T-helper 2 cell treated with Interferon-gamma antibody and Interleukin-4, amounts not matched to agents 100 ng/mL and 5 ng/mL, for 36 hours (primary cell): ENCODE results near the gene AOC3. TPM values are rescaled to one million over a fixed set of nuclear protein-coding genes. Genes with fewer than 3 reads are reported as not detected.
"Not testable (repeated sequence)": the region's sequence is repeated elsewhere in the genome, so short reads cannot be mapped to it uniquely, and the experiment has no call there.

Experiments used
- intact Hi-C: fragments of 100-400 bp; cut with micrococcal nuclease; formaldehyde crosslinking; loops from one replicate; pipeline ENCODE4 v1.15.1; 2023
- total RNA-seq: library from RNA; stranded (reverse); gene quantifications from 2 replicates; pipeline ENCODE4 v1.2.3, GENCODE V29; 2022

AOC3 gene
- total RNA-seq, 1 donor from 2014 or later, result 1.1 TPM

- intact Hi-C loops, result no loop called here
These were observed 15.2 kb downstream of the AOC3 start for GRCh38 chr17:42866216-42866615.

- intact Hi-C loops, result no loop called here
These were observed 15.9 kb downstream of the AOC3 start for GRCh38 chr17:42866631-42867575.

- intact Hi-C loops, result not testable (repeated sequence)
These were observed 16.8 kb downstream of the AOC3 start for GRCh38 chr17:42867694-42868261.

GRCh38 chr17:42868338-42868737 is 17.3 kb downstream of the AOC3 start:
- intact Hi-C loops, result no loop called here

GRCh38 chr17:42871647-42872046 is 20.6 kb downstream of the AOC3 start:
- intact Hi-C loops, result no loop called here

DNA sequence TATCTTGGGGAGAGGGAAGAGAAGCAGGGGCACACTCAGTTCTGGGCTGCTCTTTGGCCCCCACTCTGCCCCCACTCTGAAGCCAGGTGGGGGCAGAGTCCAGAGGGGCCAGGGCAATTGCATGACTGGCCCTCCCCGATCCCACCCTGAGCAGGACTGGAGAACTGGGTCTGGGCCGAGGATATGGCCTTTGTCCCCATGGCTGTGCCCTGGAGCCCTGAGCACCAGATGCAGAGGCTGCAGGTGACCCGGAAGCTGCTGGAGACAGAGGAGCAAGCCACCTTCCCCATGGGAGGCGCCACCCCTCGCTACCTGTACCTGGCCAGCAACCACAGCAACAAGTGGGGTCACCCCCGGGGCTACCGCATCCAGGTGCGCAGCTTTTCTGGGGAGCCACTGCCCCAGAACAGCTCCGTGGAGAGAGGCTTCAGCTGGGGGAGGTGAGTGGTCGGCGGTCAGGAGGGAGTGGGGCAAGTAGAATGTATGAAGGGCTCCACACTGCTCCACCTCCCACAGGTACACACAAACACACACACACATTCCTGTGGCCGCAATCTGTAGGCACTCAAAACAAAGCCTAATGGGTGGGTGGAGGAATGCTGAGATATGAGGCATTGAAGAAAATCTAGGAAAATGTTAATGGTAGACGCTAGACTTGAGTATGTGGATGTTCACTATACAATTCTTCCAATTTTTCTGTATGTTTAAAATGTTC is 21.4 kb downstream of the AOC3 start:
- intact Hi-C loops, result no loop called here

GRCh38 chr17:42873315-42873714 is 22.3 kb downstream of the AOC3 start:
- intact Hi-C loops, result no loop called here

DNA sequence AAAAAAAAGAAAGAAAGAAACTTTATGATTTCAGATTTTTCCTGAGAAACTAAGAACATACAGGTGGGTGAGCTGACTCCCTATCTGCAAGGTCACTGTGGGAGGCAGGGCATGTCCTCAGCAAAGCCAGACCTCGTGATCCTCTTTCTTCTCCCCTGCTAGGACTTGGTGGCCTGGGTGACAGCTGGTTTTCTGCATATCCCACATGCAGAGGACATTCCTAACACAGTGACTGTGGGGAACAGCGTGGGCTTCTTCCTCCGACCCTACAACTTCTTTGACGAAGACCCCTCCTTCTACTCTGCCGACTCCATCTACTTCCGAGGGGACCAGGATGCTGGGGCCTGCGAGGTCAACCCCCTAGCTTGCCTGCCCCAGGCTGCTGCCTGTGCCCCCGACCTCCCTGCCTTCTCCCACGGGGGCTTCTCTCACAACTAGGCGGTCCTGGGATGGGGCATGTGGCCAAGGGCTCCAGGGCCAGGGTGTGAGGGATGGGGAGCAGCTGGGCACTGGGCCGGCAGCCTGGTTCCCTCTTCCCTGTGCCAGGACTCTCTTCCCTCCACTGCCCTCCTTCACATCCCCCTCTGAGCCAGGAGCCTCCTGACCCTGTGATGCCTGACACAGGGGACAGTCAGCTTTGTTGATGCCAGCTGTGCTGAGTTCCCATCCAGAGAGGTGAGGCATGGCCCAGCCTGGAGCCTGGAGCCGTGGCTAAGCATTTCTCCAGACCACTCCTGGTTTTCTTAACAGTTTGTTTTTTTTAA is 23.1 kb downstream of the AOC3 start:
- intact Hi-C loops, result not testable (repeated sequence)

DNA sequence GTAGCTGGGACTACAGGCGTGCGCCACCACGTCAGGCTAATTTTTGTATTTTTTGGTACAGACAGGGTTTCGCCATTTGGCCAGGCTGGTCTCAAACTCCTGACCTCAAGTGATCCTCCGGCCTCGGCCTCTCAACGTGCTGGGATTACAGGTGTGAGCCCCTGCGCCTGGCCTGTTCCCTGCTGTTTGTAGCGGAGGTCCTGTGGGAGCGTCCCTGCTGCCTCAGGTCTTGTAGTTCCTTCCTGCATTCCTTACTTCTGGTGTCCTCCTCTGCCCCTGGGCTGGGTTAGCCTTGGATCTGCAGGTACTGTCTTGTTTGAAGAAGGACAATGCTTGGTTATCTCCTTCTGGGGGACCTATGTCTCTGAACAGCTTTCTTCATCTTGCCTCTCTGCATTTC is 26.0 kb downstream of the AOC3 start:
- intact Hi-C loops, result no loop called here

DNA sequence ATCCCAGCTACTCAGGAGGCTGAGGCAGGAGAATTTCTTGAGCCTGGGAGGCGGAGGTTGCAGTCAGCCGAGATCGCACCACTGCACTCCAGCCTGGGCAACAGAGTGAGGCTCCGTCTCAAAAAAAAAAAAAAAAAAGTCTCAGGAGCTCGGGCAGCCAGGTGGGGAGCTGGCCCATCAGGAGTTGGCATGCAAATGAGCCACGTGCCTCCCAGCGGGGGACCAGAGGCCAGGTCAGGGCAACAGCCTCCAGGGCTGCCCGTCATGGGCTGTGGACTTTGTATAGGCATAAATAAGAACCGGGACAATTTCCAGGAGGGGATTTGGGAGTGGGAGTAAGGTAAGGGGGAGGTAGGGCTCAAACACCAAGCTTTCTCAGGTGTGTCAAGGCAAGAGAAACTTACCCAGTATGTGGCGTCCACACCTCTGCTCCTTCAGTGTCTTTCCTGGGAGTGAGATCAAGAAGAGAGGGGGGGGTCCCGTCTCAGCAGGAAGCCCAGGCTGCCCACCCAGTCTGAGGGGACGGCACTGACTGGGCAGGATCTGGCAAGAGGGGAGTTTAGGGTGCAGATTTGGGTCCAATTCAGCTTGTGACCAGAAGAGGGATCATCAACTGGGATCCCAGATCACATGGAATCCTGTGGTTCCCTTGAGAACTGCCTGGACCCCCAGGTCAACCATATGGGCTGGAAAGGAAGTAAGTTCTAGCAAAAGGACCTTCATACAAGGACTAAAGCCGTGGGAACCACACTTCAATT is 27.3 kb downstream of the AOC3 start:
- intact Hi-C loops, result no loop called here

DNA sequence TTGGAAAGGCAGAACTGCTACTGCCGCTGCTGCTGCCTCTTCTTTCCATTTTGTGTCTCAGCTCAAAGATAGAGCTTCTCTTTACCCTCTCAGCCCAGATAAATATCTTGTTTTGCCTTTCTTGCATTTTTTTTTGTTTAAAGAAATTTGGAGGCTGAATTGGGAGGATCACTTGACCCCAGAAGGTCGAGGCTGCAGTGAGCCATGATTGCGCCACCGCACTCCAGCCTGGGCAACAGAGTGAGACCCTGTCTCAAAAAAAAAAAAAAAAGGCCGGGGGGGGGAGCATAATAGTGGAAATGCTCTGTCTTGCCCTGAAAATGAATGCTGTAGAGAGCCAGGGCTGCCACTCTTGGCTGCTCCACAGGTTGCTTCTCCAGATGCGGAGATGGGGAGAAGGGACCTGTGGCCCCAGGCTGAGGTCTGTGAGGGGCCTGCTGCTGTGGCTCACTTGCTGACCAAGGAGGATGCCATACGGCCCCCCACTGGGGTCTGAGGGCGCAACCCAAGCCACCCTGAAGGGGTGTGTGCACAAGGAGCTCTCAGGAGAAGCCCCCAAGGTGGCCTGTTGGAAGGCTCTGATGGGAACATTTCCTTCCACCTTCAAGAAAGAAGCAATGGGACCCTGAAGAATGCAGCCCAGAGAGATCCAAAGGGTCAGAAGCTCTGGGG is 28.1 kb downstream of the AOC3 start:
- intact Hi-C loops, result no loop called here

- intact Hi-C loops, result no loop called here
These were observed 28.6 kb downstream of the AOC3 start for GRCh38 chr17:42879596-42879985.

DNA sequence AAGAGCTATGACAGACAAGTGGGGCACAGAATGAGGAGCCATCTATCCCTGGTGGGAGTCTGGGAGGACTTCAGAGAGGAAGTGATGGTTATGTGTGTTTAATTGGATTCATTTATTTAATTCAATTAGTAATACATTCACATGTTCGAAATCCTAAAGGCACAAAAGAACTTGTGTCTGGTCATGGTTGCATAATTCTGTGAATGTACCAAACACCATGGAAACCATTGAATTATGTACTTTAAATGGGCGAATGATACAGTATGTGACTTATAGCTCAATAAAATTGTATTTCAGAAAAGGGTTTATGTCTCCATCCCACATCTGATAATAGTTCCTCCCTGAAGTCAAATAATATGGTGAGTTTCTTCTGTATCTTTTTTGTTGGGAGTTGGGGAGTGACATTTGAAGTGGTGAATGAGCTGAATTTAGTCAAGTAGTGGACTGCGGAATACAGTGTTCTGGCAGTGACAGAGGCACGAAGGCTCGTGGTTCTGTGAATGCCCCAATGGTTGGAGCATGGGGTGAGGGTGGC is 29.8 kb downstream of the AOC3 start:
- intact Hi-C loops, result no loop called here

DNA sequence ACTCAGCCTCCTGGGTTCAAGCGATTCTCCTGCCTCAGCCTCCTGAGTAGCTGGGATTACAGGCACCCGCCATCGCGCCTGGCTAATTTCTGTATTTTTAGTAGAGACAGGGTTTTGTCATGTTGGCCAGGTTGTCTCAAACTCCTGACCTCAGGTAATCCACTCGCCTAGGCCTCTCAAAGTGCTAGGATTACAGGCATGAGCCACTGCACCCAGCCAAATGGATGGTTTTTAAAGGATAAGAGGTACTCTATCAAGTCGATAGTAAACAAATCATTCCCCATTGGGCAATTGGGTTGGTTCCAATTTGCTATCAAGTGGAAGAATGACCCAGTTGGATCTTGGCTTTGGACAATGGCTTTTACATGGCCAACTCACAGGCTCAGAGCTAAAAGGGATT is 30.7 kb downstream of the AOC3 start:
- intact Hi-C loops, result not testable (repeated sequence)

DNA sequence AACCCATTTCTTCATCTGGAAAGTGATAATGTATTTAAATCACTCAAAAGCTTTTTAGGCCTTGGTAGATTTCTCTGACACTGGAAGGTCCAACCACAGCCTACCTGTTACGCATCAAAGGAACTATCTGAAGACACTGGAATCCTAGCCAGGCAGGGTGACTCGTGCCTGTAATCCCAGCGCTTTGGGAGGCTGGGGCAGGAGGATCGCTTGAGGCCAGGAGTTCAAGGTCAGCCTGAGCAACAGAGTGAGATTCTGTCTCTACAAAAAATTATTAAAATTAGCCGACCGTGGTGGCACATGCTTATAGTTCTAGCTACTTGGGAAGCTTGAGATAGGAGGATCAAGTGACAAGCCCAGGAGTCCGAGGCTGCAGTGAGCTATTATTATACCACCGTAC is 31.2 kb downstream of the AOC3 start:
- intact Hi-C loops, result no loop called here

- intact Hi-C loops, result no loop called here
These were observed 33.0 kb downstream of the AOC3 start for GRCh38 chr17:42883802-42884558.

DNA sequence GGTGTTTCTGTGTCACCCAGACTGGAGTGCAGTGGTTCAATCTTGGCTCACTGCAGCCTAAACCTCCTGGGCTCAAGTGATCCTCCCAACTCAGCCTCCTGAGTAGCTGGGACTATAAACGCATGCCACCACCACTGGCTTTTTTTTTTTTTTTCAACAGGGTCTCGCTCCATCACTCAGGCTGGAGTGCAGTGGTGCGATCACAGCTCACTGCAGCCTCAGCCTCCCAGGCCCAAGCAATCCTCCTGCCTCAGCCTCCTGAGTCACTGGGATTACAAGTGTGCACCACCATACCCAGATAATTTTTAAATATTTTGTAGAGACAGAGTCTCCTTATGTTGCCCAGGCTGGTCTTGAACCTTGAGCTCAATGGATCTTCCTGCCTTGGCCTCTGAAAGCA is 34.8 kb downstream of the AOC3 start:
- intact Hi-C loops, result not testable (repeated sequence)

DNA sequence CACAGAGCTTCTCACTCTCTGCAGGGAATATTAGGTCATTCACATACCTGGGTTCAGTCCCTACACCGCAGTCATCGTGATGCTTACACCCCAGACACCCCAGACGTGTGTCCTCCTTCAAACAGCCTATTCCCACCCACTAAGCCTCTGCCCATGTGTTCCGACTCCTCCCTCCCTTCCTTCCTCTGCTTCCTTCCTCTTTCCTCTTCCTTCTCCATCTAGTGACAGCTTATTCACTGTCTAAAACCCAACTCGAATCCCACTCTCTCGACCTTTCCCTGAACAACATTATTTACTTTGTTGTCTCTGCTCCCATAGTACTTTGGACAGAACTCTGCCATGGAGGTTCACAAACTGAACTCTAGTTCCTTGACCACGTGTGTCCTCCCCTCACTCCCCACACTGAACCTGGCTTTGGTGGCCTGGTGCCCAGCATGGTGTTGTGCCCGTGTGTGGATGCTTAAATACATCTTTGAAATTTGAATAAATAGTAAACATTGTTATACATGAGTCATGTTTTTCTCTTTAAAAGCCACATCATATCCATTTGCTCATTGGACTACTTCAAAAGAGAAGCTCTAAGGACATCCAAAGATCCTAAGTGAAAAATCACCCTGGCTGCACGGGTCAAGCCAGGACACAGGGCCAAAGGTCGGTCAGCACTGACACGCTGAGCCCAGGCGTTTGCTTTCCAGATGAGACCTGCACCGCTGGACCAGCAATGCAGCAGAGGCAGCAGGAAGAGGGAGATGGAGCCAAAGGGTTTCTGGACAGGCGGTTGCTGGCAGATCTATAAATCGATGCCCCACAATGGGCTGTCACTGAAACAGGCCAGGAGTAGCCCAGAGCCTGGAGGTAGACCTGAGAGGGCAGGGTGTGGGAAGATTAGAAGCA is 35.5 kb downstream of the AOC3 start:
- intact Hi-C loops, result no loop called here
